Sigmoid colon (tissue), 4 donors: ENCODE data around the gene HDGF.

Source experiments
- EP300 ChIP-seq, 4 donors: sonication (generic); formaldehyde crosslinking; IDR thresholded peaks; one replicate each; pipeline ENCODE4 v1.6.1; 2017; ENCODE audit warnings: antibody characterized with exemption in 4 of 4
- POLR2AphosphoS5 ChIP-seq, 4 donors: sonication (generic); formaldehyde crosslinking; IDR thresholded peaks; one replicate each; pipeline ENCODE4 v1.6.1; 2017; ENCODE audit warnings: antibody characterized with exemption in 4 of 4

GRCh38 chr1:156696755-156697154 is 54.7 kb downstream of the HDGF start:
- no peak for TF ChIP-seq EP300 (IDR thresholded peaks at IDR 0.05)
- TF ChIP-seq POLR2AphosphoS5 (IDR thresholded peaks at IDR 0.05), result no peak
